Progenitor cell of endocrine pancreas (in vitro differentiated cells): ENCODE data around the gene EVI2B. TPM values are rescaled to one million over a fixed set of nuclear protein-coding genes. Genes with fewer than 3 reads are reported as not detected.
"Not testable (repeated sequence)": the region's sequence is repeated elsewhere in the genome, so short reads cannot be mapped to it uniquely, and the experiment has no call there.

Source experiments
- DNase-seq: peaks from one replicate; pipeline ENCODE4 v3.0.0; 2021; ENCODE audit warnings: low spot score; ENCODE audit not compliant: unreplicated experiment
- H3K27ac Mint-ChIP-seq: 2 replicates; pipeline ENCODE4 v1.8.0; 2021; ENCODE audit warnings: mild to moderate bottlenecking, moderate library complexity, mixed read lengths
- H3K27me3 Mint-ChIP-seq: 2 replicates; pipeline ENCODE4 v1.8.0; 2021; ENCODE audit warnings: mixed read lengths
- H3K36me3 Mint-ChIP-seq: 2 replicates; pipeline ENCODE4 v1.8.0; 2022; ENCODE audit warnings: mixed read lengths; ENCODE audit not compliant: insufficient read depth
- H3K4me1 Mint-ChIP-seq: 2 replicates; pipeline ENCODE4 v1.8.0; 2021; ENCODE audit warnings: low read depth, mixed read lengths
- H3K4me3 Mint-ChIP-seq: 2 replicates; pipeline ENCODE4 v1.8.0; 2021; ENCODE audit warnings: low read depth, mild to moderate bottlenecking, moderate library complexity, mixed read lengths
- H3K9me3 Mint-ChIP-seq: 2 replicates; pipeline ENCODE4 v1.8.0; 2021; ENCODE audit warnings: low read depth, mixed read lengths
- CTCF ChIP-seq: fragments of 200-600 bp; sonication (generic); IDR thresholded peaks from one replicate; pipeline ENCODE4 v1.5.0; 2021; ENCODE audit warnings: antibody characterized with exemption, mild to moderate bottlenecking; ENCODE audit not compliant: unreplicated experiment
- total RNA-seq: library from RNA; stranded (reverse); gene quantifications from 2 replicates; pipeline ENCODE4 v1.2.1, GENCODE V29; 2021

Gene EVI2B
- total RNA-seq, 1 donor from 2014 or later: not detected

- H3K27me3 Mint-ChIP-seq: no peaks in the 10 kb centered on the region
- H3K9me3 Mint-ChIP-seq: no peaks in the 10 kb centered on the region
- TF ChIP-seq CTCF: no peak
- H3K4me1 Mint-ChIP-seq: peaks cover 5% of the 10 kb centered on the region
- H3K4me3 Mint-ChIP-seq: no peak overlapping the region
- H3K36me3 Mint-ChIP-seq: peaks cover 38% of the 10 kb centered on the region
- peak overlapping the region; percentile 33 for H3K27ac Mint-ChIP-seq
- DNase-seq: no peak
Measured at GRCh38 chr17:31269578-31269983, 44.3 kb downstream of the EVI2B start.

GRCh38 chr17:31269036-31269577 is 44.7 kb downstream of the EVI2B start:
- no peak for DNase-seq
- Mint-ChIP-seq H3K27ac (no peak overlapping the region), H3K36me3 (peaks cover 38% of the 10 kb centered on the region), H3K4me1 (peaks cover 5% of the 10 kb centered on the region), H3K27me3 (no peaks in the 10 kb centered on the region), H3K9me3 (no peaks in the 10 kb centered on the region), H3K4me3 (no peak overlapping the region)
- no peak for TF ChIP-seq CTCF

GRCh38 chr17:31266042-31266441 is 47.8 kb downstream of the EVI2B start:
- peaks cover 29% of the 10 kb centered on the region for H3K36me3 Mint-ChIP-seq
- H3K4me1 Mint-ChIP-seq: peaks cover 5% of the 10 kb centered on the region
- TF ChIP-seq CTCF: peak; percentile 18
- no peaks in the 10 kb centered on the region for H3K9me3 Mint-ChIP-seq
- H3K27me3 Mint-ChIP-seq: no peaks in the 10 kb centered on the region
- no peak overlapping the region for H3K4me3 Mint-ChIP-seq
- no peak for DNase-seq
- no peak overlapping the region for H3K27ac Mint-ChIP-seq

DNA sequence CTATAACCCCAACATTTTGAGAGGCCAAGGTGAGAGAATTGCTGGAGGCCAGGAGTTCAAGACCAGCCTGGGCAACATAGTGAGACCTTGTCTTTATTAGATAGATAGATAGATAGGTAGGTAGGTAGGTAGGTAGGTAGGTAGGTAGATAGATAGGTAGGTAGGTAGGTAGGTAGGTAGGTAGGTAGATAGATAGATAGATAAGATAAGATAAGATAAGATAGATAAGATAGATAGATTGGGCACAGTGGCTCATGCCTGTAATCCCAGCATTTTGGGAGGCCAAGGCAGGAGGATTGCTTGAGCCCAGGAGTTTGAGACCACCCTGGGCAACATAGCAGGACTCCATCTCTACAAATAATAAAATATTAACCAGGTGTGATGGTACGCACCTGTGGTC is 50.9 kb downstream of the EVI2B start:
- DNase-seq, H3K9me3 Mint-ChIP-seq, H3K4me1 Mint-ChIP-seq, H3K27me3 Mint-ChIP-seq, H3K4me3 Mint-ChIP-seq, H3K27ac Mint-ChIP-seq: not testable (repeated sequence)
- peaks cover 25% of the 10 kb centered on the region for H3K36me3 Mint-ChIP-seq

DNA sequence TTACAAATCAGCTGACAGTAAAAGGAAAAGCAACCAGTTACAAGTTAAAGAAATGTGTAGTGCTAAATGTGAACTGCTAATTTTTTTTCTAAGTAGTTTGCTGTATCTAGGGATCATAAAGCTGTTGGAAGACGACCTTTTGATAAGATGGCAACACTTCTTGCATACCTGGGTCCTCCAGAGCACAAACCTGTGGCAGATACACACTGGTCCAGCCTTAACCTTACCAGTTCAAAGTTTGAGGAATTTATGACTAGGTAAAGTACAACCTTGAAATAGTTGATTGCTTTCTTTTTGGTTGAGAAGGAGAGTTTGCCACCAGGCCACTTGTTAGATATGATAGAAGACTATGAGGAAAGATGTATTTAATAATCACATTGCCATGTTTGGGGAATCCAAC is 52.3 kb downstream of the EVI2B start:
- DNase-seq: no peak
- Mint-ChIP-seq H3K36me3 (peaks cover 19% of the 10 kb centered on the region), H3K4me1 (no peaks in the 10 kb centered on the region), H3K27me3 (no peaks in the 10 kb centered on the region), H3K27ac (no peak overlapping the region), H3K4me3 (no peak overlapping the region), H3K9me3 (no peaks in the 10 kb centered on the region)
- TF ChIP-seq CTCF: no peak

DNA sequence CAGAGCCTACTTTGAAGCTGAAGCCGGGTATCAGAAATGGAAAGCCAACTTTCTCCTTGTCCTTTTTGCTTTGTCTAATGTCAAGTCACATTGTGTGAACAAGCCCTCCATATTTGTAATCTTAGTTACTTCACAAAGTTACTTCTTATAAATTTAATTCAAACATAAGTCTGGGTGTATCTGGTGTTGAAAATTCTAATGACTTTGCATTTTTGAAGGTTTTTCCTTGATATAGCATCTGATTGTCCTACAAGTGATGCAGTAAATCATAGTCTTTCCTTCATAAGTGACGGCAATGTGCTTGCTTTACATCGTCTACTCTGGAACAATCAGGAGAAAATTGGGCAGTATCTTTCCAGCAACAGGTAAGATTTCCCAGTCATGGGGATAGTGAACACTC is 53.7 kb downstream of the EVI2B start:
- Mint-ChIP-seq H3K27ac (no peak overlapping the region), H3K9me3 (no peaks in the 10 kb centered on the region), H3K4me3 (no peak overlapping the region), H3K4me1 (no peaks in the 10 kb centered on the region), H3K27me3 (no peaks in the 10 kb centered on the region), H3K36me3 (peaks cover 10% of the 10 kb centered on the region)
- DNase-seq: no peak
- TF ChIP-seq CTCF: no peak
